GM12864 (cell line): ENCODE data around the gene KITLG.

Experiments
- DNase-seq: peaks from one replicate; pipeline ENCODE4 v3.0.0-alpha.2; 2011; ENCODE audit warnings: low read depth
- H3K4me3 ChIP-seq: 2 replicates; pipeline ENCODE4 v1.5.1; 2011; ENCODE audit warnings: mild to moderate bottlenecking, low read depth, low read length, control low read depth
- CTCF ChIP-seq: IDR thresholded peaks from 2 replicates; pipeline ENCODE4 v1.5.1; 2011; ENCODE audit warnings: low read depth, mild to moderate bottlenecking, moderate library complexity, low read length, control low read depth, inconsistent platforms; ENCODE audit errors: missing control alignments

Gene KITLG

DNA sequence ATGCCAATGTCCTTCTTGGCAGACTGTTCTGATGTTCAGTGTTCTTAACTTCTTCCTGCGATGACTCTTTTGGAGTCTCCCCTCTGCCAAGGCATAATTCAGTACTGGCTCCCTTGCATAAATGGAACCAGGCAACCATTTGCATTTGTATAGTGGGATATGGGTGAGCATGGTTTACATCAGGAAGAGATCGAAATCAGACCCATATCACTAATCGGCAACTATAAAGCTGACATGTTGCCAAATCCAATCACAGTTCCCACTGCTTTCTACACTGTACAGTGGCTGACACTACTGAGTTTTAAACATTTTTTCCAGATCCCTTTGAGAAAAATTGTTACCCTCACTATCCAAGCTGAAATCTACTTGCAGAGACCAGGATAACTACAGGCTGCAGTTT, 83.8 kb downstream of the KITLG start:
- no peak for DNase-seq
- no peak for TF ChIP-seq CTCF
- H3K4me3 ChIP-seq: no peak overlapping the region

DNA sequence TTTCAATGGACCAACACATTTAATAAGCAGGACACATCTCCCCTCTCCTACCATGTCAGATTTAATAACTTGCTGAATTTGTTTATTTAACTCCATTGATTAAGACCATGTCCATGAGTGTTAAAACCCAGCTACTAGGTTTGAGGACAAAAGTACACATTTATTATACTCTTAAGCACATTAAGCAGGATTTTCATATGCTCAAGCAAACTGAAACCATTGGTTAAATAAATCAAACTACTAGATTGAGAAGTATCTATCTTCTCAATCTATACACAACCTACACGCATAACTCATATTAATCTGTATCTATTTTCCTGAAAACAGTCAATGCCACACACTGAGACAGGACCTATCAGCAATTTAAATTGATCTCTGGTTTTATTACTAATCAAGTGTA, 85.2 kb downstream of the KITLG start:
- TF ChIP-seq CTCF: no peak
- DNase-seq: no peak
- H3K4me3 ChIP-seq: no peak overlapping the region

- no peak for TF ChIP-seq CTCF
- DNase-seq: no peak
These were observed 85.8 kb downstream of the KITLG start for GRCh38 chr12:88494520-88494919.

GRCh38 chr12:88493636-88494035, 86.6 kb downstream of the KITLG start:
- no peak for DNase-seq
- TF ChIP-seq CTCF: no peak
- no peak overlapping the region for H3K4me3 ChIP-seq

More at GRCh38 chr12:88494520-88494919, 85.8 kb downstream of the KITLG start:
- H3K4me3 ChIP-seq: no peak overlapping the region

DNA sequence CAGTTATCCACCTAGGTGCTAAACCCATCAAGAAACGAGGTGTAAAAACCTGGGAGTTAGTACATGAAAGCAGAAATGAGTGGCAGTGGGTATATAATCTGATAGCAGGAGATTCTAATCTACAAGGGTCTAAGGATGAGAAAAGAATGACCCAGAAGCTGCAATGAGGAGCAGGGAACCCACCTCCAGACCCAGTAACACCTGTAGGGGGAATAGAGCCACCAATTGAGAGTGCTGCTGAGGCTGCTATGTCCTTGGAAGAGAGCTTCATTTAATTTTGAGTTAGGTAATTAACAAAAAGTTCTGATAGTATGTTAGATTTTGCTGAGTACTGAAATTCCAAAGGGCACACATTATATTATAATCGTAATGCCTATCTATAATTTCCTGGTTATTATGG, 89.8 kb downstream of the KITLG start:
- no peak for DNase-seq
- TF ChIP-seq CTCF: no peak
- no peak overlapping the region for H3K4me3 ChIP-seq

GRCh38 chr12:88472775-88473174, 107.5 kb downstream of the KITLG start:
- TF ChIP-seq CTCF: no peak
- DNase-seq: no peak
- no peak overlapping the region for H3K4me3 ChIP-seq

DNA sequence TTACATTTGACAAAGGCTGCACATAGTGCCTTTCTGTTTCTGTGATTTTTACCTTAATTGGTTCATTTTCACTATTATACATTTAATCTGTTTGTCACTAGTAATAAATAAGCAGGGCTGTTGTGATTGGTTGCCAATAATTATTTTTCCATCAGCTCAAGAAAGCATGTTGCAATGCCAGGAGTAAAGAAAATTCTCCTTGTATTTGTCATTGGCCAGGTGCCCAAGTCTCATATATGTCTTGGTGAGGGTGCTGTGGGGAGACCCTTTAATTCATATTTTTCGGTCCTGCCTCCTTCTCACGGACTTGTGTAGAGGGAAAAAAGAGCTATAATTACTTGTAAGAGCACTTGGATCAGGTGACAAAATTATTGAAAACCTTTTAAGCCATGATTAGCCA, 108.0 kb downstream of the KITLG start:
- DNase-seq: no peak
- H3K4me3 ChIP-seq: no peak overlapping the region
- no peak for TF ChIP-seq CTCF
